GM19468 (cell line): ENCODE data around the gene NDC1.
"Not testable (repeated sequence)": the region's sequence is repeated elsewhere in the genome, so short reads cannot be mapped to it uniquely, and the experiment has no call there.

ENCODE experiments used
- ATAC-seq: cut with Tn5 transposase; IDR thresholded peaks from one replicate; pipeline ENCODE4 v1.9.1; 2021; ENCODE audit warnings: mild to moderate bottlenecking, moderate library complexity, moderate number of reproducible peaks; ENCODE audit not compliant: unreplicated experiment; ENCODE audit errors: extremely low read depth

NDC1 gene, protein sequence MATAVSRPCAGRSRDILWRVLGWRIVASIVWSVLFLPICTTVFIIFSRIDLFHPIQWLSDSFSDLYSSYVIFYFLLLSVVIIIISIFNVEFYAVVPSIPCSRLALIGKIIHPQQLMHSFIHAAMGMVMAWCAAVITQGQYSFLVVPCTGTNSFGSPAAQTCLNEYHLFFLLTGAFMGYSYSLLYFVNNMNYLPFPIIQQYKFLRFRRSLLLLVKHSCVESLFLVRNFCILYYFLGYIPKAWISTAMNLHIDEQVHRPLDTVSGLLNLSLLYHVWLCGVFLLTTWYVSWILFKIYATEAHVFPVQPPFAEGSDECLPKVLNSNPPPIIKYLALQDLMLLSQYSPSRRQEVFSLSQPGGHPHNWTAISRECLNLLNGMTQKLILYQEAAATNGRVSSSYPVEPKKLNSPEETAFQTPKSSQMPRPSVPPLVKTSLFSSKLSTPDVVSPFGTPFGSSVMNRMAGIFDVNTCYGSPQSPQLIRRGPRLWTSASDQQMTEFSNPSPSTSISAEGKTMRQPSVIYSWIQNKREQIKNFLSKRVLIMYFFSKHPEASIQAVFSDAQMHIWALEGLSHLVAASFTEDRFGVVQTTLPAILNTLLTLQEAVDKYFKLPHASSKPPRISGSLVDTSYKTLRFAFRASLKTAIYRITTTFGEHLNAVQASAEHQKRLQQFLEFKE

GRCh38 chr1:53837924-53838653, at the start of gene NDC1:
Gene NDC1 (minus strand): TSS chr1:53838296. CDS start chr1:53838261, 35 bp downstream.
- ATAC-seq = peak; percentile 81

DNA sequence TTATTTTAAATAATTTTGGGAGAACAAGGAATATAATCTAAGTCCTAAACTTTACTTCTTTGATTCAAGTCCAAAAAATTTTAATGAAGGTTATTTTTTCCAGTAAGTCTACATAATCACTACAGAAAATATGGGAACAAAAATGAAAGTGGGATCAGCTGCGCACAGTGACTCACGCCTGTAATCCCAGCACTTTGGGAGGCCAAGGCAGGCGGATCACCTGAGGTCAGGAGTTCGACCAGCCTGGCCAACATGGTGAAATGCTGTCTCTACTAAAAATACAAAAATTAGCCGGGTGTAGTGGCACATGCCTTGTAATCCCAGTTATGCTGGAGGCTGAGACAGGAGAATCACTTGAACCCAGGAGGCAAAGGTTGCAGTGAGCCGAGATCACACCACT, 45.5 kb upstream of the NDC1 start:
- not testable (repeated sequence) for ATAC-seq

DNA sequence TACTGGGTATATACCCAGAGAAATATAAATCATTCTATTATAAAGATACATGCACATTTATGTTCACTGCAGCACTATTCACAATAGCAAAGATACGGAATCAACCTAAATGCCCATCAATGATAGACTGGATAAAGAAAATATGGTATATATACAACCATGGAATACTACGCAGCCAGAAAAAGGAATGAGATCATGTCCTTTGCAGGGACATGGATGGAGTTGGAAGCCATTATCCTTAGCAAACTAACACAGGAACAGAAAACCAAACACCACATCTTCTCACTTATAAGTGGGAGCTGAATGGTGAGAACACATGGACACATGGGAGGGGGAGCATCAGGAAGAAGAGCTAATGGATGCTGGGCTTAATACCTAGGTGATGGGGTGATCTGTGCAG, 43.8 kb upstream of the NDC1 start:
- not testable (repeated sequence) for ATAC-seq

GRCh38 chr1:53878492-53879105, 40.5 kb upstream of the NDC1 start:
- no peak for ATAC-seq

DNA sequence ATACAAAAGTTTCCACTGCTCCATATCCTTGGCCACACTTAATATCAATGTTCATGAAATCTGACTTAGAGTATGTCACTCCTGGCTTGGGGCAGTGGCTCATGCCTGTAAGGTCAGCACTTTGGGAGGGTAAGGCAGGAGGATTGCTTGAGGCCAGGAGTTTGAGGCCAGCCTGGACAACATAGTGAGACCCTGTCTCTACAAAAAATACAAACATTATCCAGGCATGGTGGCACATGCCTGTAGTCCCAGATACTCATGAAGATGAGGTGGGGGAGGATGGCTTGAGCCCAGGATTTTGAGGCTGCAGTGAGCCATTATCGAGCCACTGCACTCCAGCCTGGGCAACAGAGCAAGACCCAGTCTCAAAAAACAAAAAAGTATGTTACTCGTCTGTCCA, 37.1 kb upstream of the NDC1 start:
- ATAC-seq = not testable (repeated sequence)

GRCh38 chr1:53871773-53872484, 33.8 kb upstream of the NDC1 start:
- no peak for ATAC-seq

DNA sequence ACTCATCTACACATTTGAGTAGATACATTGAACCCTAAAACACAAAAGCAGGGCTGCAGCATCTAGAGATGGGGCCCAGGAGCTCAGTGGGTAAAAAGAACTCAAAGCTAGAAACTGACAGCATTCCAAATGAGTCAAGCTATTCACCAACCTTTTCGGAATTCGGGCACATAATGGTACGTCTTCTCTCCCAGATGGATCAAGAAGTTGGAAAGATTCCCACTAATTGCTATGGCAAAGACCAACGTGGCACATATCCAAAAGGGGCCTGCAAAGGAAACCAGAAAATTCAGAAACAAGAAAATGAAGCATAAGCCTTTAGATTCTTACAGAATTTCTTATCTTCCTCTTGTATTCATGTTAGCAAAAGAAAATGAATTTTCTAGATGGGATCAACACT, 33.1 kb upstream of the NDC1 start:
- no peak for ATAC-seq

- ATAC-seq = peak; percentile 26
These were observed 31.5 kb upstream of the NDC1 start for GRCh38 chr1:53869454-53870117.

GRCh38 chr1:53868565-53868964, 30.5 kb upstream of the NDC1 start:
- ATAC-seq = no peak

GRCh38 chr1:53862507-53862906, 24.4 kb upstream of the NDC1 start:
- no peak for ATAC-seq

- no peak for ATAC-seq
These were observed 22.9 kb upstream of the NDC1 start for GRCh38 chr1:53860967-53861411.

DNA sequence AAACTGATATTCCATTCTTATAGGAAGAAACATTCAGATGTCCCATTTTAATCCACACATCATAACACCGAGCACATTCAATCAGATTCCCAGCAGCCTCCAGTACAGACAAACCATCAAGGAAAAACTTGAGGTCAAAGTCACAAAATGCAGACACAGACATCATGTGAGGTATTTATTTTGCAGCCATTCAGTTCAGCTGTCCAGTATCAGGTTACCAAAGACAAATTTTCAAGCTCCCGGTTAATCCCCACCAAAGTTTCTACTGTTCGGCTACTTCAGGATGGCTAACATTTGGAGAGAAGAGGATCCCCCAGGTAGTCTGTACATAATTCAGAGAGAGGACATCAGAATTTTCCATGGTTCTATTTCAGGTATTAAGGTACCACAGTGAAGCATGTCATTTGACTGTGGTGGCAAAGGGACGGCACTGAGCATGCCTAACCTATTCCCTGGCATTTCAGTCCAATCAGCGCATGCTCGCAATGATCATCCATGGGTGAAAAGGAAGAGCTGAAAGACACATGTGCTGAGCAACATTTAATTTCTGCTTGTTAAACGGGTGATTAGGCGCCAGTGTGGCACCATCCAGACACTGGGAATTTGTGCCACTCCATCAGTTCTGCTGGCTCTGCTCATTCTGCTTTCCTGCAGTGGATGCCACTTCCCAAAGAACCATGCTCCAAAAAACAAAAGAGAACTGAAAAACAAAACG, 13.6 kb upstream of the NDC1 start:
- ATAC-seq = no peak

DNA sequence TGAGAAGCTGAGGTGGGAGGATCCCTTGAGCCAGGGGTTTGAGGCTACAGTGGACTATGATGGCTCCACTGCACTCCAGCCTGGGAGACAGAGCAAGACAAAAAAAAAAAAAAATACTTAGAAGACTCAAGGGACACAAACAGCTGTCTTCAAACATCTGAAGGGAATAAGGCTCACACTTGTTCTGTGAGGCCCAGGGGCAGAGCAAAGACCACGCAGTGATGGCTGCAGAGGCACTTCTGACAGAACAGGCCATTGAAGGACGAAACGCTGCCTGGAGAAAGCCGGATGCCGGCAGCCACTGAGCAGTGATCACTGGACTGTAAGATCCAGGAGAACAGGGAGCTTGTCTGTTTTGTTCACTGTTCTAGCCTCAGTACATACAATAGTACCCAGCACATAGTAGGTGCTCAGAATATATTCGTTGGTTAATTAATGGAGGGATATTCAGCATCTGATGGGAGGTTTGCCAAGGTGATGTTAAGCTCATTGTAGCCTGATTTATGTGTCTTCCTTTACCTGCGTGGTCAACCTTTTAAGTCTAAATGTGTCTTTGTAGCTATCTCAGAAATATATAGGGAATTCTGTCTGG, 12.1 kb upstream of the NDC1 start:
- no peak for ATAC-seq

GRCh38 chr1:53847980-53848379, 9.9 kb upstream of the NDC1 start:
- no peak for ATAC-seq

GRCh38 chr1:53842347-53842746, 4.3 kb upstream of the NDC1 start:
- no peak for ATAC-seq

GRCh38 chr1:53838654-53838974, 518 bp upstream of the NDC1 start:
- ATAC-seq = no peak

- ATAC-seq = no peak
These were observed 511 bp downstream of the NDC1 start for GRCh38 chr1:53837646-53837923.

DNA sequence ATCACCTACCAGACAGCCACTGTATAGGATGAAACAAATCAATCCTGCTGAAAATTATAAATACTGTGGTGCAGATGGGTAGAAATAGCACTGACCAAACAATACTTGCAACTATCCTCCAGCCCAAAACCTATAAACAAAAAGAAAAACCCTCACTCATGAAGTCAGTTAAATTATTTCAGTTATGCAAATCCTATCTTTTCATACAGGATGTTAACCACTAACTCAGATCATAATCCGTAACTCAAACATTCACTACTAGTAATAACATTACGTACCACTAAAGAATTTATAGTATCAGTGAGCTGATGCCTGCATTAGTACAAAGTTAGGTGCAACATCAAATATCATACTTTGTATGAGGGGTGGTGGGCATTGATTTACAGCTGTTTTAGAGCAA, 2.6 kb downstream of the NDC1 start:
- no peak for ATAC-seq

GRCh38 chr1:53834776-53835175, 3.3 kb downstream of the NDC1 start:
- no peak for ATAC-seq
